GM21576 (cell line): ENCODE data around the gene CEBPZ.
"Not testable (repeated sequence)": the region's sequence is repeated elsewhere in the genome, so short reads cannot be mapped to it uniquely, and the experiment has no call there.

ENCODE experiments used
- ATAC-seq: cut with Tn5 transposase; IDR thresholded peaks from one replicate; pipeline ENCODE4 v1.9.1; 2021; ENCODE audit warnings: mild to moderate bottlenecking, moderate library complexity; ENCODE audit not compliant: unreplicated experiment

Gene CEBPZ

DNA sequence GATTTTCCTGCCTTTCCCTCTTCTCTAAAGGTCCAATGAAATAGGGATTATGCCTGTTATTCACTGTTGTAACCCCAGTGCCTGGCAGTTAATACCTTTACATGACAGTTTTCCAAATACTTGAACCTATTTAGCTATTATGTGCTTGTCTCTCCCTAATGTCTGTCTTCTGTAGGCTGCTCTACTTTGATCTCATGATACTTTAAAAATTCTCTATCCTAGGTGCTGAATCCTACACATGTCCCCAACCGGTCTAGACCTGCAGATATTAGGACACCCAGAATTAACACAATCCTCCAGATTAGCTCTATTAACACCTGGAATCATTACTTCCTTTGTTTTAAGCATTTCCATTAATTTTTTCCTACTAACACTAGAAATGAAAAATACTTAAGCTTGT, 7.3 kb downstream of the CEBPZ start:
- ATAC-seq: no peak

DNA sequence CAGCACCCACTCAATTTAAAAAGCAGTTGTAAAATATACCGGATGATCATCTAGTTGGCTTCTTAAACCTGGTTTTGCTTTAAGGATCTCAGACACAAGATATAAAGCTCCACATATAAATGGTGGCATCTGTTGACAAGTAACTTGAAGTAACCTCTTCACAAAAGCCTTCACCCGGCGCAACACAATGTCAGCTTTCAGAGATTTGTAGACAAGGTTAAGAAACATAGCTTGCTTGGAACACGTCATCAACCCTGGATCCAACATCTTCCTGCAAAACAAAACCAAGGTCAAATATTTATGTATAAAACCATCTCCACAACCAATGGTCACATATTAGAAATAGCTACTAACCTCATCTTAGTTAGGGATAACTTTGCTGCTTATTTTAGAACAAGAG, 8.3 kb downstream of the CEBPZ start:
- no peak for ATAC-seq

DNA sequence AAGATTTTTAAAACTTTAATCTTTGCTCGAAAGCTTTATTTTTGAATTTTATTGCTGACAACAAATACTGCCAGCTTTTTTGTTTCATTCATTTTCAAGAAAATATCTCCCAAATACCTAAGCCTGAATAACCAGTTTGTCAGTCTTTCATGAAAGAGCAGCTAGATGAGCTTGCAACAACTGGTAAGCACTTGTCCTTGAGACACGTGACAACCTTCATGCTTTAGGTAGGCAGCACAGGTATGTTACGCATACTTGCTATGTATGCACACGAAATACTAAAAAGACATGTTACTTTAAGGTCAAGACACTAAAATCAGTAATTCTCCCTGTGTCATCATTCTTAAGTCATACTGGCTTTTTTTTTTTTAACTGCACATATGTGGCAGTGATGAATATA, 12.3 kb downstream of the CEBPZ start:
- no peak for ATAC-seq

DNA sequence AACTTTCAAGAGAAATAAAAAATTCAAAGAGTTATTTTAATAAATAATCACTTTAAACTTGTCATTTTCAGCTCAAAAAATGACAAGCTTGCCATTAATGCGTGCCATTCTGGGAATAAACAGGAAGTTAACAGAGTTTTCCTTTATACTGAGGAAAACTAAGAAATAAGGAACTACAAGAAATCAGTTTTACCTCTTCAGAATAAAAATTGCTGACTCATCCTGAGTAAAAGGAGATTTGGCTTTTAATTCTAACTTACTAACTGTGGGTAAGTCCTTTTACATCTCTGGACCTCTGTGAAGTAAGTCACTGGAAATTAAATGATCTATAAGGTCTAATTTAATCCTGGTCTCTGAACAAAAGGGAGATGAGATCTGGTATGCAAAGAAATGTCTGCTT, 16.1 kb downstream of the CEBPZ start:
- ATAC-seq: no peak

DNA sequence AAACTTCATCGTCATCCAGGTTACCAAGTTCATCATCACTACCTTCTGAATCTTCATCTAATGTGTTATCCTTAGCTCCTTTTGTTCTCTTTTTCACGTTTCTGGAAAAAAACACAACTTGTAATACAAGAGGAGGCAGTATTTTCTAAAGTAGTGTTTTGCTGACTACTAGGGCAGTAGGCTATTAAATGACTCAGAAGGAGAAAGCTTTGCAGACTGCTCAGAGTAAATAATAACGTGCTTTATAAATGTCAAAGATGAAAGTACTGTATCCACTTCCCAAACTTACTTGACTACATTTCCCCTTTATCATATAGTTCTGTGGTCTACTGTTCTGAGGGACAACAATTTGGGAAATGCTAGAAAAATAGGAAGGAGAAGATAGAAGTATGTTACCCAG, 19.5 kb downstream of the CEBPZ start:
- ATAC-seq: no peak

DNA sequence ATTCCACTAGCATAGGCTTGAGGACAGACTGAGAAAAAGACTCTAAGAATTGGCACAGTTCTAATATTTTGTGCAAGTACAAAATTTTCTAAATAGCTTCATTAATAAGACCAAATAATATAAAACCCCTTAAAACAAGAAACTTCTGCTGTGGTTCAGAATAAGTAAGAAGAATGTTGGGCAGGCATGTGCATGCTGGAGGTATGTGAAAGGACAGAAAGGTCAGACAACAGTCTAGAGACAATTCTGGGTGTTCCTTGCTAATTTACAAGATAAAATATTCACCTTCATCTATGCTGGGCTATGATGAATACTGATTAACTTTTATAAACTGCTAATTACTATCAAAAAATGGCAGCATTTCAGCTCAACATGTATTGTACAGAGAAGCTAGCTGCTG, 20.2 kb downstream of the CEBPZ start:
- ATAC-seq: no peak

DNA sequence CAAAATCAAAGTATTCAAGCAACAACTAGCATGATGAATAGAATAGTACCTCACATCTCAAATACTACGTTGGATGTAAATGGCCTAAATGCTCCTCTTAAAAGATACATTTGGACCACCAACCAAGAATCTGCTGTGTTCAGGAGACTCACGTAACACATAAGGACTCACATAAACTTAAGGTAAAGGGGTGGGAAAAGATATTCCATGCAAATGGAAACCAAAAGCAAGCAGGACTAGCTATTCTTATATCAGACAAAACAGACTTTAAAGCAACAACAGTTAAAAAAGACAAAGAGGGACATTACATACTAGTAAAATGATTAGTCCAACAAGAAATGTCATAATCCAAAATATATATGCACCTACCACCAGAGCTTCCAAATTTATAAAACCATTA, 24.6 kb downstream of the CEBPZ start:
- not testable (repeated sequence) for ATAC-seq

DNA sequence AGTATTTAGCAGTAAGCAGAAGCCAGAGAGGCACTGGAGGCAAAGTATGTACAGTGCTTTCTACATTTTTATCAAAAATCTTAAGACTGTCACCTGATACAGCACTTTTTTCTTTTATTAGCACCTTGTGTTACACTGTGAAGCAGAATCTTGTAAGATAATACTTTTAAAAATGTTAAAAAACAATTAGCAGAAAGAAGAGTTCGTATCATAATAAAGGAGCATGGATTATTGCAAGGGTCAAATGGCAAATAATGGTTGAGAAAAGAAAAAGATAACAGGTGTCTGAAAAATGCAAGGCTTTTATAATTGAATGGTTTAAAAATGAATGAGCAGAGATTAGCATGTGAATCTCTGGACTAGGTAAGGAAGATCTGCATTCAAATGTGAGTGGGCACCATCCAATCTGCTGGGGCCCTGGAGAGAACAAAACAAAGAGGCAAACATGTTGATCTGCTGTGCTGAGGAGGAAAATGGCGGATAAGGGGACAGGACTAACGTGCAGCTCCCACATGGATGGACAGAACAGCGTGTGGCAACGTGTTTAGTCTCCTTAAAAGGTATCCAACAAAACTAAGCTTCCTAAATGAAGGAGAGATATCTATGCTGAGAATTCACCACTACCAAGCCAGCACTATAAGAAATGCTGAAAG, 25.6 kb downstream of the CEBPZ start:
- no peak for ATAC-seq

DNA sequence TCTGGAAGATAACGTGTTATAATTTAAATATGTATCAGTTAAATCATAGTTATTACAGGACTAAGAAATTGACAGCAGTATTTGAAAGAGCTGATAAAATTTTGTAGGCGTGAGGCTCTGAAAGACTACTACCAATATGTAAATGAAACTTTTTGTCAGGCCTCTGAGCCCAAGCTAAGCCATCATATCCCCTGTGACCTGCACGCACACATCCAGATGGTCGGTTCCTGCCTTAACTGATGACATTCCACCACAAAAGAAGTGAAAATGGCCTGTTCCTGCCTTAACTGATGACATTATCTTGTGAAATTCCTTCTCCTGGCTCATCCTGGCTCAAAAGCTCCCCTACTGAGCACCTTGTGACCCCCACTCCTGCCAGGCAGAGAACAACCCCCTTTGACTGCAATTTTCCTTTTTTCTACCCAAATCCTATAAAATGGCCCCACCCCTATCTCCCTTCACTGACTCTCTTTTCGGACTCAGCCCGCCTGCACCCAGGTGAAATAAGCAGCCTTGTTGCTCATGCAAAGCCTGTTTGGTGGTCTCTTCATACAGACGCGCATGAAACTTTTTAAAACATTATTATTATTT, 26.2 kb downstream of the CEBPZ start:
- not testable (repeated sequence) for ATAC-seq

DNA sequence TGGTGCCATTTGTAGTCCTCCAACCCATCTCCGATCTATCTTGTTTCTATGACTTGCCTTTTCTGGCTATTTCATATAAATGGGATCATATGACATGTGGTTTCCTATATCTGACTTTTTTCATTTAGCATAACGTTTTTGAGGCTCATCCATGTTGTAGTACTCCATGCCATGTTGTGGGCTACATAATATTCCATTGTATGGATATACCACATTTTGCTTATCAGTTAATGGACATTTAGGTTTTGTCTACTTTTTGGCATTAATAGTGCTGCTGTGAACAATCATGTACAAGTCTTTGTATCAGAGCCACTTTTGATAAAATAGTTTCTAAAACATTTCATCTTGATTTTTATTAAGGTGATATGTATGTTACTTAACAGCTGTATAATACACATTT, 27.7 kb downstream of the CEBPZ start:
- ATAC-seq: no peak

DNA sequence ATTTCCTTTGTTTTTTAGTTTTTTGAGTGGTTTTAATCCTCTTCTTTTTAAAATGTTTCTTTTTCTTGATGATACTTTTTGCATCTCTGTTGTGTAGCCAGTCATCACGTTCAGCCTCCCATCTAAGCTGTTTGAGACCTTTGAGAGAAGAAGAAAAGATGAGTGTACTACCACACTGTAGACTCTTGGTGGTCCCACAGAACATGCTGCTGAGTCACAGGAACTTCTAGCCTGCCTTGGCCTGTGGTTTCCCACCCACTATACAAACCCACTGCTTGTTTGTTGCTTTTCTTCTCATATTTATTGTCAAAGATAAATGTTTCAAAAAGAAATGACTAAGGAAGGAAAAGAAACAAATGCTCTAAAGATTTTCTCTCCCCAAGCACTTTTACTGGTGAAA, 29.6 kb downstream of the CEBPZ start:
- no peak for ATAC-seq

DNA sequence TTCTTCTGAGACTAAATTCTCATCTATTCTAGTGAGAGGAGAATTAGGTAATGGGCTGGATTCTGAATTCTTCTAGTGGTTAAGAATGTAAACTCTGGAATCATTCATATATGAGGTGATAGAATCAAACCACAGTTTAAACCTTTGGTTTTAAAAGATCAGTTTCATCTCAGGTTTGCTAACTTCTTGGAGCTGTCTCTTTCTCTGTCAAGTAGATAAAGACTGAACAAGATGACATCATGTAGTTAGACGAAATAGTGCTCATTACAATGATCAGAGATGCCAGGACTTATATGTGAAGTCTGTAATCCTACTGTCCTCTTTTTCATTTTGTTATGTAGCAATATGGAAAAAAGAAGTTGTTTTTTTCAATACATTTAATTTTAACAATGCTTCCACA, 30.2 kb downstream of the CEBPZ start:
- no peak for ATAC-seq

DNA sequence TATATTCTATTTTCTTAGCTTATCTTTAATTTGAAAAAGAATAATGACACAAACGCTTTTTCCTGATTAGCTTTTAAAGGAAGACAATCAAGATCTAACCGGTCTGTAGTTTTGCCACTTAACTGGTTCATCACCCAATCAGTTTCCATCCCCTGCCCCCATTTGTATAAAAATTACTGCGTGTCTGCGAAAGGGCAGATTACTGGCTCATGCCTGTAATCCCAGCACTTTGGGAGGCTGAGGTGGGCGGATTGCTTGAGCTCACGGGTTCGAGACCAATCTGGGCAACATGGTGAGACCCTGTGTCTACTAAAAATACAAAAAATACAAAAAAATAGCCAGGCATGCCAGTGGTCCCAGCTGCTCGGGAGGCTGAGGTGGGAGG, 32.7 kb downstream of the CEBPZ start:
- no peak for ATAC-seq

DNA sequence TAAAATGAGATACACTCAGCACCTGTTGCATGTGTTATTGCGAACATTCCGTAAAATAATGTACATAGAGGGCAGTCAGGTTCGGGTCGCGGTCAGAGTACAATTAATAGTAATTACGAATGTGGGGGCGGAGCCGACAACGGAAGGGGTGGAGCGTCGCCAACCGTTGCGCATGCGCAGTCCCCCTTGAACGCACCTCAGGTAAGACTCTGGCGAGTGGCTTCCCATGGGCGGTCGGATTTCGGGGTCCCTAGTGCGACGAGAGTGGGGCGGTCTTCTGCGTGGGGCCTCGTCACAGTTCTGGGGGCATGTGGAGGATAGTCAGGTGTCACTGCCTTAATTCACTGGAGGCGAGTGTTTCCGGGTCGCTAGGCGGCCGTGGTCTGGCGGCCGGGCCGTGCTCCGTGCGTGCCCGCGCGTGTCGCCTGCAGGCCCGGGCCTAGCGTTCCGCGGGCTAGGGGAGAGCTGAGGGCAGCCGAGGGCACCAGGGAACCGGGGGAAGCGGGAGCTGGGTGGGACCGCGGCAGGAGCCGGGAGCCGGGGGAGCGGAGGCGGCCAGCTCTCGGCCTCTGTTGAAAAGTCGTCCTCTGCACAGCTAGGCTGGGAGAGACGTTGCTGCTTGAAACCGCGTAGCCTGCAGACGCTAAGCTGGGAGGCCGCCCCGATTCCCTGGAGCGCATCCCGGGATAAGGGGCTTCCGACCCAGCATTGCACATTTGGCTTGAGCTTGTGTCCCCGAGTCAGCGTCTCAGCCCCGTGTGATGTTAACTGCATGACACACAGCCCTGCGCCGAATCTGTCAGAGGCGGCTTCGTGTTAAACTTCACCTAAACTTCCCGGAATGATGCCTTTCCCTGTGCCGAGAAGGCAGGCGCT, 34.8 kb downstream of the CEBPZ start, which contains the start of gene CEBPZOS:
CEBPZOS (plus strand) TSS at position 177 of the 876 bp plus-strand sequence. CDS start 3,209 bp downstream, outside the sequence.
- ATAC-seq: peak; percentile 66

DNA sequence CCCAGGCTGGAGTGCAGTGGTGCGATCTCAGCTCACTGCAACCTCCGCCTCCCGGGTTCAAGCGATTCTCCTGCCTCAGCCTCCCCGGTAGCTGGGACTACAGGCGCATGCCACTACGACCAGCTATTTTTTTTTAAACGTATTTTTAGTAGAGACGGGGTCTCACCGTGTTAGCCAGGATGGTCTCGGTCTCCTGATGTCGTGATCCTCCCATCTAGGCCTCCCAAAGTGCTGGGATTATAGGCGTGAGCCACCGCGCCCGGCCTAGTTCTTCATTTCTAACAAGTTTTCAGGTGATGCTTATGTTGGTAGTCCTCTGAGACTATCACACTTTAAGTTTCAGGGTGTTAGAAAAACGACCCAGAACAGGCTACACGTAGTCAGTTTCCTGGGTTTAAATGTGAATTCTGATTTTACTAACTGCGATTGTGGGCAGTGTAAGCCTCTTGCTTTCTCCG, 35.5 kb downstream of the CEBPZ start:
- ATAC-seq: not testable (repeated sequence)

DNA sequence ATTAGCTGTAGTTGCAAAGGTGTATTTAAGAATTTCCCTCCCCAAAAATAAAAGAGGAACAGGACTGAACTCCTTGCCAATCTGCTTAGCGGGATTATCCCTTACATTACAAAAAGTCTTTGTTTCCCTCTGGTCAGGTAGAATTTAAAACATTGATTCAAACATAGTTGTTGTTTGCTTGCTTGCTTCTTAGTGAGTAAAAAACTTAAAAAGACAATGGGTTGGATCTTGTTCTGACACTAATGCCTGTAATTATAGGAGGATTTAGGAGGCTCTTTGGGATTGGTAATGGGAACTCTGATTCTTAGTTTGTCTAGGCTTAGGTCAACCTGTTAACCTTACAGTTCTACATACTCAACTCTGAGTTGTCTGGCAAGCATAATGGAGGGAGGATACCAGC, 38.8 kb downstream of the CEBPZ start:
- ATAC-seq: no peak

DNA sequence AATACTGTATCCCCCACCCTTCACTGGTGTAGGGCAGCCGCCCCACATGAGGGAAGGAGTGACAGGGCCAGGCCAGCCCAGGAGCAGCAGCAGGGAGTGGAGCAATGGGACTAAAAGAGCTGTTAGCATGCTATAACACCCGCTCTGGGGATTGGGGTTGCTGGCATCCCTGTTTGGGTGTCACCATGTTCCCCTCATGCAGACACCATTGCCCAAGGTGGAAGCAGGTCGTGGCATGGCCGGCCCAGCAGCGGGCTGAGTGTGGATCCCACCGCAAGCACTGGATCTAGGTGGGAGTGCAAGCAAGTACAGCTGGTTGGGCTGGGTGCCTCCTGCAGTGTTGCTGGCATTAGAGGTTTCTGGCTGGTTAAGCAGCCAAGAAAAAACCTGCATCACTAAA, 39.6 kb downstream of the CEBPZ start:
- no peak for ATAC-seq

DNA sequence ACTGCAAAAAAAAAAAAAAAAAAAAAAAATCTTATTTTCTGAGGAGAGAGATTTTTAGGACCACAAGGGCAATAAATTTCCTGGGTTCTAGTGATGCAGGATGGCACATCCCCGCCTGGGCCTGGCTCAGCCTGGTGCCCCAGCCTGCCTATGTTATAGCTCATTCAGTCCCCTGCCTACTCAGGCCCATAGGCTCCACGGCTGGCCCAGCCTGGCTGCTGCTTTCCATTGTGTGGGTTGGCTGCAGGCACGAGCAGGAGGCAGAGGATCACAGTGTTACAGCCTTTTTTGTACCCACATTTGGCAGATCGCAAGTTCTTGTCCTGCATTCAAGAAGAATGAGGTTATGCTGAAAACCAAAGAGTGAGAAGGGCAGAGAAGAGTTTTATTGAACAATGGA, 40.1 kb downstream of the CEBPZ start:
- ATAC-seq: no peak

DNA sequence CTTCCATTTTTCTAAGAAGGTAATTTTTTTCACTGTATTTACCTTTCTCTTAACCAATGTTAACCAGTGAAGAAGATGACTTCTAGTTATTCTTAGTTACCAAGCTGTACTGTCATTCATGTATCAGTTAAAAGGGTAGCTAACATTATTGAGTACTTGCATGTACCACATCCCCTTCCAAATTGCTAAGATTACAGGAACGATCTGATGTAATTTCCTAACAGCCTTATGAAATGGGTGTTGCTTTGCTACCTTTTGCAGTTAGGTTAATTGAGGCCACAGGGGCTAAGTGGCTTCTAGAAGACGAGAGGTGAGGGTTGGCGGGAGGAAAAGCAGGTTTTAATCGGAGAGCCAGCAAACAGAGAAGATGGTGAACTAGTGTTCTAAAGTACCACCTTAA, 41.1 kb downstream of the CEBPZ start:
- no peak for ATAC-seq

DNA sequence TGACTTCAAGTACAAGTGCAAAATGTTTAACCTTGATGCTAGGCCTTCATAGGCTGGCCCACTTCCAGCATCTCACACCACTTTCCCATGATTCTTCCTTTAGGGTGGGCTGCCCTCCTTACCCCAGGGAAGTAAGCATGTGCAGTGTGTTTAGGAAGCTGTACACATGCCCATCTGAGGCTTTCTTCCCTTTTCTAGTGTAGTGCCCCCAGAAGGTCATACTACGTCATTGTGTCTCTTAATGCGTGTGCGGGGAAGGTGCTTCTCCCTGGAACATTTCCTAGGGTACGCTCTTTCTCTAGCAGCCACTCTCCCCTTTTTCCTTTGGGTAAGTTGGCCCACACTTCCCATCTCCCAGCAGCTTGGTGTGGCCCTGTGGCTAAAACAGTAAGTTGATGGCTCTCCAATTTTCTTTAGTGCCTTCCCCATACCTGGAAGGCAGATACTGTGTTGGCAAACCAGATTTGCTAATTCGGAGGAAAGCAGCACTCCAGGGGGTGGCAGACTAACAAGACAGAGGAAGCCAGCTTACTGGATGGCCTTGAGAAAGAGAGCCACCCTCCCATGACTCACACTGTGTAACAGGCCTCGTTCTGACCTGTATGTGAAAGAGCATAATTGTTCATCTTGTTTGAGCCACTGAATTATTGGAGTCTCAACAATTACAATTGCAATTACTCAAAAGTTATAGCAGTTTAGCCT, 41.8 kb downstream of the CEBPZ start:
- ATAC-seq: no peak

DNA sequence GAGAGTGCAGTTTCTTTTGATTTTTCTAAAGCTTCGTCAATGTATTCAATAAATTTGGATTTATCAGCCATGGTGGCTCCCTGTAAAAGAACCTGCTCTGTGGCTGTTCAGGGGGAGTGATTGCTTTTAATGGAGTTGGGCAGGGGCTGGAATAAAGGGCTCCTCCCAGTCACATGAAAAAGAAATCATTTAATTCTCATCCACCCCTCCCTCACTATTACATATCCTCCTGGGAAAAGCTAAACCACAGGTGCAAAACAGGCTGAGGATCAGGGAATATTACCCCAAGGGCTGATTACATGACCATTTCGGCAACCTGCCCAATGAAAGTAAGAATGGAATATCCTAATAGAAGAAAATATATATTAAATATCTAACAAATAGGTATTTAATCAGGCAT, 42.8 kb downstream of the CEBPZ start, which contains the start of gene SULT6B1:
SULT6B1 (minus strand) TSS at position 101 of the 400 bp plus-strand sequence; CDS start at position 71, 30 bp downstream.
- no peak for ATAC-seq
